ENCODE measurements around the gene FBXL14. TPM values are rescaled to one million over a fixed set of nuclear protein-coding genes. Genes with fewer than 3 reads are reported as not detected.
"Not testable (repeated sequence)": the region's sequence is repeated elsewhere in the genome, so short reads cannot be mapped to it uniquely, and the experiment has no call there.

Gene FBXL14
- total RNA-seq, 1 experiment from 2014 or later = 17.2 TPM

DNA sequence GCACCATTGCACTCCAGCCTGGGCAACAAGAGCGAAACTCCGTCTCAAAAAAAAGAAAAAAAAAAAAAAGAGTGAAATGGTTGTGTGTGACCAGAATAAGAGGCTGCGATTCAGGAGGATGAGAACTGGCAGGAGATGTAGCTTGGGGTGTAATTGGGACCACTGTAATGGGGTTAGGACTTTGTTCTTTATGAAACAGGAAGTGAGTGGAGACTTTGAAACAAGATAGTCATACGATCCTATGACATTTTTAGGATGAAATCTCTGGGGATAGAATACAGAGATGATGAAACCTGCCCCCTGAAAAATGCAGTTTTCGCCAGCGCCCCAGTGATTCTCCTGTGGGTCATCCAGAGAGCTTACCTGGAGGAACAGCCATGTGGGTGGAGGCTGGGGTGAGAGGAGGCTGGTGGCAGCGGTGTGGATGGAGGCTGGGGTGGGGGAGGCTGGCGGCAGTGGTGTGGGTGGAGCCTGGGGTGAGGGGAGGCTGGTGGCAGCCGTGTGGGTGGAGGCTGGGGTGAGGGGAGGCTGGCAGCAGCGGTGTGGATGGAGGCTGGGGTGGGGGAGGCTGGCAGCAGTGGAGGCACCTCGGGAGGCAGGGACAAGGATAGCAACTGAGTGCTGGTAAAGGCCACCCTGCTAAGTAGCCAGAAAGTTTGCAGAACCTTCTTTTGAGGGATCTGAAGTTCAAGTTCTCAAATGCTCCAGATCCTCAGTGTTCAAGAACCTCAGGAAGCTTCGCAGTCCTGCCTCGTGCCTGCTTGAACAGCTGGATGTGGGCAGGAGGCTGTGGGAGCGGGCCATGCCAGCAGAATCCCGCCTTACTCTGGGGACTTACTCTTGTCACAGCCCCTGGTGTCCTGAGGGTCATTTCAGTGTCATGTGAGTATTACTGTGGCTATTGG, 20.2 kb downstream of the FBXL14 start:
- DNase-seq (ENCODE audit: low read depth) = no peak

DNA sequence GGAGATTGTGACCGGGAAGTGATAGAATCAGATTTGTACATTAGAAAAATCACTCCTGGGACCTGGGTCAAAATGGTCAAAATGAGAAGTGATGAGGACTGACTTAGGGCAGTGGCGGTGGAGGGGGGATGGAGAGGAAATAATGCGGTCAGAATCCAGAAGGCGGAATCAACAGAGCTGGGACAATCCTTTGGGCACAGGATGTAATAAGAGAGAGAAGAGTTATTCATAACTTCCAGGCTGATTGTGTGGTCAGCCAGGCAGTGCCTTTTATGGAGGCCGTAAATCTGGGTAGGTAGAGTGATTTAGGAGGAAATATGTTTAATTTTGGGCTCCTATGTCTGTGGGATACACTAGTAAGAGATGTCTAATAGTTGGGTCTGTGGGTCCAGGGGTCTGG, 21.6 kb downstream of the FBXL14 start:
- no peak for DNase-seq (ENCODE audit: low read depth)

DNA sequence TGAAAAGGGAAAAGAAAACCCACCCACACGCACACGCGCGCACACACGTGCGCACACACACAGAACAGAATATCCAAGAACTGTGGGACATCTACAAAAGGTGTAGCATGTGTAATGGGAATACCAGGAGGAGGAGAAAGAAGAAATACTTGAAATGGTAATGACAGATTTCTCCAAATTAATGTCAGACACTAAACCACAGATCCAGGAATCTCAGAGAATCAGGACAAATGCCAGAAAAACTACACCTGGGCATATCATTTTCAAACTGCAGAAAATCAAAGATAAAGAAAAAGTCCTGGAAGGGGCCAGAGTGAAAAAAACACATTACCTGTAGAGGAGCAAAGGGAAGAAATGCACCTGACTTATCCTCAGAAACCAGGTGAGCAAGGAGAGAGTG, 26.5 kb downstream of the FBXL14 start:
- DNase-seq (ENCODE audit: low read depth) = no peak

DNA sequence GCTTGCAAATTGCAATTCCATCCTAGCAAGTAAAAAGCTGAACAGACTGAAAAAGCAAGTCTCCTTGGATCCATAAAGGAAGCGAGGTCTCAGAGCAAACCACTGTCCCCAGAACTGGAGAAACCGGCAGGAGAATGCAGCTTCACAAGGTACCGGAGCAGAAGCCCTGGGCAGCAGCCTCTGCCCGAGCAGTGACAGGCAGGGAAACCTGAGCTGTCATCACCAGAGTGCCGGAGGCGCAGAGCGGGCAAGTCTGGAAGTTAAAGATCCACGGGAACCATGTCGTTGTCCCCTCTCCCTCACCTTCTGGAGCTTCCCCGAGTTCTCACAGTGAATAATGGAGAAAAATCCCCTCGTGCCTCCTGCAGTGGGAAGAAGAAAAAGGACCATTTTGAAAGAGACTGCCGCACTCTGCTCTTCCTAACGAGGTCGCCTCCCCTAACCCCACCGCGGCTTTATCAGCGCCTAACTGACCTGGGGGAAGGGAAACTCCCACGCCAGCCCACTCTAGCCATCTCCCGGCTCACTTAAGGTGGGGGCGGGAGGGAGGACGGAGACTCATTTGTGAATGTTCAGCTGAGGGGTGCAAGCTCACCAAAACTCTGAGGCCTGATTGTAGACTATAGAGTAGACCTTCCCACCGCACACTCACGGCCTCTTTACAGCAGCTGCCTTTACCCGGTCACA, 27.8 kb downstream of the FBXL14 start:
- DNase-seq (ENCODE audit: low read depth) = no peak

DNA sequence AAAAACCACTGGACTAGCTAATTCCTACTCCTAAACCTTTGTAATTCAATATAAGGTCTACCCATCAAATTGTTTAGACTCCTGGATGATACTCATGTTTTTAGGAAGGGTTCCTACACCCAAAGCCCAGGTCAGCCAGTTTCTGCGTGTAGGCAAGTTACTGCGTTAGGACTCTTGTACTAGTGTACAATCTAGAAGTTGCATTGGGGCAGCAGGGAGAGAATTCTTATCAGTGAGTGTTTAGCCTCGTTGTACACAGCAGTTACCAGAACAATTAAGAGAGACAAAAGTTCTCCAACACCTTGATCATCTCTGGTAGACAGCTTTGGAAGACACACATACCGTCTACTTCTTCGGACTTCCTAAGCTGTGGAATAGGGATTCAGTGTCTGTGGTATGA, 29.2 kb downstream of the FBXL14 start:
- no peak for DNase-seq (ENCODE audit: low read depth)

DNA sequence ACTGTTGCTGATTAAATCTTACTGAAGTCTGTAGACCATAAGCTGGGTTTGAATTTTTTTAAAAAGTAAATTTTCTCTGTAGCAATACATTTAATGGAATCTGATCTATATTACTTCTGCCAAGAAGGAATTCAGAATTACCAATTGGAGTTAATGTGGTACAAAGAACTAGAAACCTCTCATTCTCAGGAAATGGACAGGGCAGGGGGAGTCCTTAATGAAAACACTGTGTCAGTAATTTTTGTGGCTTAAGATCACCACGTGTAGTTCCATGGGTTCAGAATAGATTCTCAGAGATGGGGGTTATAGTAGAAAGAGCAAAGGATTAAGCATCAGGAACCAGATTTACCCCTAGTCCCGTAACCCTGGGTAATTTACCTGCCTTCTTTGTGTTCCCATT, 30.3 kb downstream of the FBXL14 start:
- no peak for DNase-seq (ENCODE audit: low read depth)

DNA sequence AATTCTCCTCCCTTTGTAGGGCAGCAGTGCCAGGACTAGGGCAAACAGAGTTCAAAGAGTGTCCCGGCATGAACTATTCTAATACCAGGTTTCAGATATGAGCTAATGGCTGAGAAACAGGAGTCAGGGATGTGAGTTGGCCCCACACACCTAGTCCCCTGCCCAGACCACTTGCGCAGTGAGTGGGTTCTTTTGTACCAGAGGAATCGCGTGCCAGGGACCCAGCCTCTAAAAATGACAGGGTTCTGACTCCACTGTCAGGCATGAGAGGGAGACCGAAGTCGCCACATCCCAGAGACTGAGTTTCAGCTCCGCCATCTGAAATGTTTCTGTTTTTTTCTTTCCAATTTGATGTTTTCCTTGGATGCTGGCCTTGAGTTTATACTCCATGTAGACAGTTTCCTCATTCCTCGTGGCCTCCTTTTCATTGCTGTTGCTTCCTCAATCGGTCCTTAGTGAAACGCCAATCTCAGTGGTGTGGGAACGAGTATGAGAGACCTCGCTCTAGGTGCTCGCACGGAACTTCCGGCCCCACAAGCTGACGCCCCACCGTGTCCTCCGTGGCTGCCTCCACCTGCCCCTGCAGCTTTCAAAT, 31.5 kb downstream of the FBXL14 start:
- no peak for DNase-seq (ENCODE audit: low read depth)

DNA sequence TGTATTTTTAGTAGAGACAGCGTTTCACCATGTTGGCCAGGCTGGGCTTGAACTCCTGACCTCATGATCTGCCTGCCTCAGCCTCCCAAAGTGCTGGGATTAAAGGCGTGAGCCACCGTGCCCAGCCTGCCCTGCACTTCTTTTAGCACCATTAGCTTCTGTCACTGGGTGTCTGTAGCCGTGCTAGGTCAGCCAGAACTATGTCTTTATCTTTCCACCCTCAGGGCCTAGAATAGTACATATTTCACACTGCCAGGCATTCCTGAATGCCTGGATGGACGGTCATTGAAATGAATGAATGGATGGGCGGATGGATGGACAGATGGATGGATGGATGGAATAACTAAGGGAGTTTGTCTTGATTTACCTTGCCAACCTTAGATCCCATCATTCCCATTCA, 33.7 kb downstream of the FBXL14 start:
- DNase-seq (ENCODE audit: low read depth) = no peak

DNA sequence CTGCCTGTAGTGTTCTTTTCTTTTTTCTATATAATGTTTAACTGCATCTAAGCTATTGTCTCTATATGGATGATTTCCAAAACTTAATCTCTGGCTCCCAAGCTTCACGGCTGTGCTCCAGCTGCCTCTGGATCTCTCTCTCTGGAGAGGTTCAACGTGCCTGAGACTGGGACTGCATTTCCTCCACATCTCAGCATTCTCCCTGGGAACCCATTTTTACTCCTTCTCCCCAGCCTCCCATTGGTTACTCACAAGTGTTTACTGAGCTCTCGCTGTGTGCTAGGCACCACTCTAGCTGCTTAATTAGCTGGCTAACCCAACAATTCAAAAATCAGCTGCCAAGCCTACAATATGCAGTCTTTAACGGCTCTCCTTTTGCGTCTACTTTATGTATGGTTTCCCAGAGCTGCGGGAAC, 34.7 kb downstream of the FBXL14 start:
- no peak for DNase-seq (ENCODE audit: low read depth)

DNA sequence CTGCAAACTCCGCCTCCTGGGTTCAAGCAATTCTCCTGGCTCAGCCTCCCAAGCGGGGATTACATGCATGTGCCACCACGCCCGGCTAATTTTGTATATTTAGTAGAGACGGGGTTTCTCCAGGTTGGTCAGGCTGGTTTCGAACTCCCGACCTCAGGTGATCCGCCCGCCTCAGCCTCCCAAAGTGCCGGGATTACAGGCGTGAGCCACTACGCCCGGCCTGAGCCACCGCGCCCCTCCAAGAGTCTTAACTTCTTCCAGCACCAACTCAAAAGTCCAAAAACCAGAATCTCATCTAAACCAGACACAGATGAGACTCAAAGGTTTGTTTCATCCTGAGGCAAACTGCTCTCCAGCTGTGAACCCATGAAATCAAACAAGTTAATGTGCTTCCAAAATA, 36.3 kb downstream of the FBXL14 start:
- DNase-seq (ENCODE audit: low read depth) = not testable (repeated sequence)

DNA sequence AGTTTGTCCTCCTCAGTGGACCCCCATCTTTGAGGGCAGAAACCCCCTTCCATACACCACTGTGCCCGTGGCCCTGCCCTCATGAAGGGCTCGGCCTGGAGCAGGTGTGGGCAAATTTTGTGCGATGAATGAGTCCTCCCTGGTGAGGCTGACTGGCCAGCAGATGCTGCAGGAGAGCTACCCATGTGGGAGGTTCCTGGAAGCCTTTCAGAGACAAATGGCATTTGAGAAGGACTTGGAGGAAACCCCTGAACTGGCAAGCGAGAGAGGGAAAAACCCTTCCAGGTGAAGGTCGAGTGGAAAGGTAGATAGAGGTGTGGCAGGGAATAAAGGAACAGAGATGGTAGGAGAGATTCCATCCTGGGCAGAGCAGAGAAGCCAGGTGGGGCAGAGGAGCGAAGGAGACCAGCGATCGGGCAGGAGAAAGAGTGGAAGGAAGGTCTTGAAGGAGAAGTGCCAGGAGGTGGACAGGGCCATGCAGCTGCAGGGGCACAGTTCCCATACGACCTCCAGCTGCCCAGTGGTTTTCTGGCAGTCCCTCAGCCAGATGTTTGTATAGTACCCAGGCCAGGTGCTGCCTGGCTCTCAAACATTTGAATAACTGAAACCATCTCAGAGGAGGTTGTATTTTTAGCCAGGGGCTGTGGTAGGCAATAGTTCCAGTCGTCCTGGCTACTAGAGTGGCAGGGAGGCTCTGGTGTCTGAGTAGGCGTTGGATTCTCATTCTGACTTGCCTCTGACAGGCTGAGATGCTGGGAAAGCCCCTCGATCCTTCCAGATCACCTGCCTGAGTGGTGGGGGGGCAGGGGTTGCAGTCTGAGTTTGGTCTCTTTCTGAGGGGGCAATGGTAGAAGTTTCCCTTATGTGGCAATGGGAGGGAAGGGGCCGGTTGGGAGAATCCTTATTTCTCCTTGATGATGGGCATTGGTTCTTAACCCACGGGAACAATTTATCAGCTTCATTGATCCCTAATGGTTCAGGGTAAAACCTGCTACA, 40.1 kb downstream of the FBXL14 start:
- DNase-seq (ENCODE audit: low read depth) = no peak

DNA sequence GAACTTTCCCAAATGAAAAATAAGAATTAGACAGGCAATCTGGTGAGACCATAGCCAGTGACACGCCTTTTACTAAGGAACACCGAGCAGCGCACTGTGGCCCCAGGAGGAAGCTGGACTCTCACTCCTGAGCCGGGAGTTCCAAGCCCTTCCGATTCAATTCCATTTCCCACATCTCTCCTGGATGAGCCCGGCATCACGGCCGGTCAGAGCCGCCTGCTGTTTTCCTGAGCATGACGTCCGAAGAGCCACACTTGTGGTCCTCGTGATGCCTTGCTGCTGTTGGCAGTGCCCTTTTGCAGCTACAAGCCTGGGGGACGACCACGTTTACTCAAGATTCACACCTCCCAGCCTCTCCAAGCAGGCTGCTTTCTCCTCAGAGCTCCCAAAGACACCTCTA, 40.8 kb downstream of the FBXL14 start:
- no peak for DNase-seq (ENCODE audit: low read depth)

DNA sequence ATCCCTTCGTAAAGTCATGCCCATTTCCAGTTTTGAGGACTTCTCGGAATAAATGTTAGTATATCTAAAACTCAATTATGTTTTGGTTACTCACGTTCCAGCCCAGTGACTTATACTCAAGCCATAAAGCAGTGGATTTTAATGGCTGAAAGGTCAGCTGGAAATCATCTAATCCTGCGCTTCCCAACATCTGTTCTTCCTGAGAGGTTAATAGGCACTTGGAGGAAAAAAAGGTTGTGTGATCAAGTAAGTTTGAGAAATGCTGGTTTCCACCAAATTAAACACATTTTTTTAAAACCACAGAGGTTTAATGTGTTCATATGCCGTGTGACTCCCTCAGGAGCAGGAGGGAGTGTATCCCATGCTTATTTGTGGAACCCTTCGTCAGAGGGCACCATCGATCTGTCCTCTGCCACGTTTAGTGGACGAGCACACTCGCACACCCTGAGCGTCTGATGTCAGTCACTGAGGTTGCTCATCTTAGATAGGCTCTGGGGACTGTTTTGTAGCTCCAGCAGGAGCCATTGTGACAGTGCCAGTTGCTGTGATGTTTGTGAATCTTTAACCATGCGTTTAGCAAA, 41.4 kb downstream of the FBXL14 start:
- peak; percentile 44 for DNase-seq (ENCODE audit: low read depth)

DNA sequence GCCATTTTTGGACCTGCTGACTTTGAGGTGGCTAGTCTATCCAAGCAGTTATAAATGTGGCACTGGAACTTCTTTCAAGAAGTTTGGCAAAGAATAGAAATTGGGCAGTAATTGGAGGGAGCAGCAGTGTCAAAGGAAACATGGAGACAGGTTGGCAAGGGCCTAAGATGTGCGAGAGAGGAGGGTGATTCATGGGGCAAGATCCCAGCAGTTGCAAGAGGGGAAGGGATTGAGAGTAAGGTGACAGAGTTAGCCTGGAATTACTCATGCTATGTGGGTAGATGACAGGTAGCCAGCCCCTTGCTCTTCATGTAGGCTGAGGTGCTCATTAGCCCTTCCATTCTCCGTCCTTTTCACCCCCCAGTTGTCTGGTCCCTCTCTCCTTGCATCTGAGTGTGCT, 42.2 kb downstream of the FBXL14 start:
- DNase-seq (ENCODE audit: low read depth) = no peak

DNA sequence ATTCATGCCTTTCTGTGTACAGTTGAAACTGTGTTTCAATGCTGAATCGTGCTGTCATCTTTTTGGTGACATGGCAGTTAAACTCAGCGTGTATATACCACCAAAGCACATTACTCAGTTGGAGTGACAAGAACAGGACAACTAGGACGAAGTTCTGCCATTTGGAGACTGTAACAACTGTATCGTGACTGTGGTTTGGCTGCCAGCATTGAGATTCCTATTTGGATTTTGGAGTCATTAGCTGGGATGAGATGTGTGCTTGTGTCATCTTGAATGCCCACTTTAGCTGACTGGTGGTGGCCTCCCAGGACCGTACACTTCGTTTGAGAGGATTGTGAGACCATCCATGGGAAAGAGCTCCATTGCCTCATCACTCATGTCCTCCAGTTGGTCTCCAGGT, 42.9 kb downstream of the FBXL14 start:
- DNase-seq (ENCODE audit: low read depth) = no peak

DNA sequence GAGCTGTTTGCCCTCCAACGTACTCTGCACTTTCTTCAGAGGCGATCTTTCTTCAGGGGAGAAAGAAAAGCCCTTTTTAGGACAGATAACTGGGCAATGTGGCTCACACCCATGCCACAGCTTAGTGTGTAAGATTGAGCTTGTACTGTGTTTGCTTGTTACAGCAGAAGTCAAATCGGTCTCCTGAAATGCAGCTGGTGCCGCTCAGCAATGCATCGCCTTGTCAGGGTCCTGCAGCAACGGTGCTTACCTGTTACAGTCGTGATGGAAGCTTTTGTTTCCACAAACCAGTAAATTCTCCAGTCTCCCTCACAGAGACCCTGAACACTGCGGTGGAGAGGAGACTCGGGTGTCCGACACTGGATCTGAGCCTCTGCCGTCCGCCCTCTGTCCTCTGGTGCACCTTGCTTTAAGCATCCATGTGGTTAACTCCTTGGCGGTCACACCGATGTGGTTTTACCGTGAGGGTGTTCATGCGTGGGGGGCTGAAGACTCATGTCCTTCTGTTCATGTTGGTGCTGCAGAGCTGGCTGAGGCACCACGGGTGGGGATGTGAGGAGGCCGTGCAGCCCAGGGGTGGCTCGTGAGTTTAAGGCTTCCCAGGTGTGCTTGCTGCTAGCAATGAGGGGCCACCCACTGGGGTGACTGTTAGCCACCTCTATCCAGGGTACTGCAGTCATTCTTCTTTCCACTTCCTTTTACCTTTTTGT, 47.3 kb downstream of the FBXL14 start:
- no peak for DNase-seq (ENCODE audit: low read depth)

DNA sequence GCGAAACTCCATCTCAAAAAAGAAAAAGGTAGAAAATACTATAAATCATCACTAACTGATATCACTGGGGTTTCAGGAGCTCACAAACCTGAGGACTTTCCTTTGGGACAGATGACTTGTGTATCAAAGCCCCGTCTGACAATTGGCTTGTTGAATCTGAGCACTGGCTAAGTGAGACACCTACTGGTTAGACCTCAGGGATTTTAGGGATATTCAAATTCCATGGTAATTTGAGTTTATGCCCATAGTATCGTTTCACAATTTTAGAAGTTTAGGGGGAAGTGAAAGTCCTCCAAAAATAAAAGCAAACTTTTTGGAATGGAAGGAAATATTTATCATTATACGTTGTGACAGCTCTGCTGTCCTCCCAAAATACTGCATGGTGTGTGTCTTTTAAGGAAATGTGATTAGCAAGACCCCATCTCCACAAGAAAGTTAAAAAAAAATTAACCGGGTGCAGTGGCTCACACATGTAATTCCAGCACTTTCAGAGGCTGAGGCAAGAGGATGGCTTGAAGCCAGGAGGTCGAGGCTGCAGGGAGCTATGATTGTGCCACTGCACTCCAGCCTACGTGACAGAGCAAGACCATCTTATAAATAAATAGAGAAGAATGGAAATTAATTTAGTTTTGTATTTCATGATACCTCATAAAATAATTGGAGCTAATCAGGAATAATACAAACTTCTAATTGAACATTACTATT, 49.2 kb downstream of the FBXL14 start:
- DNase-seq (ENCODE audit: low read depth) = peak; percentile 25

DNA sequence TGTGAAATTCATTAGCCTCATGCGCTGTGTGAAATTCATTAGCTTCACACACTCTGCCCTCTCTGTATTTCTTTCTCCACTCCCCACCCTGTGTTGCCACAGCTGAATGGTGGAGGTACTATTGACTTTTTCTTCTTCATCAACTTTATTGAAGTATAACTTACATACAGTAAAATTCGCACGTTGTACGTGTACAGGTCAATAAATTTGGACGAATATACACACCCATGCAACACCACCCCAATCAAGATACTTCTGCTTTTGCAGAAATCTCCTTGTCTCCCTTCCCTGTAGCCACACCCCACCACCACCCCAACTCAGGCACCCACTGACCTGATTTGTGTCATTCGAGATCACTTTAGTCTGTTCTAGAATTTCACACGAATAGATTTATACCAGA, 51.8 kb downstream of the FBXL14 start:
- DNase-seq (ENCODE audit: low read depth) = no peak

DNA sequence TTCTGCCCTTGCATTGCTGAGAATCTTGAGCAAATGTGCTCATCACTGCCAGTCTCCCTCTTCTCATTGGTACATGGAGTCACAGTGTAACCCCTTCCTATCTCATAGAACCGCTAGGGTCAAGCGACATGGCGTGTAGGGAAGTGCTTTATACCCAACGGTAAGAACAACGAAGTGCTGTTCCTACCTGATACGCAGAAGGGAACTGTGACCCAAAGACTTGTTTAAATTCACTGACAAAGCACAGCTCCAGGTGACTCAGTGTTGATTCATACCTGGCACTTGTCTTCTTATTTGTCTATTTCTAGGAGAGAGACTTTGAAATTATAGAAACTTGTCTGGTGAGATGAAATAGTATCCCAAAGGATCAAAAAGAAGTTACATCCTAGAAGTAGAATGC, 53.7 kb downstream of the FBXL14 start:
- no peak for DNase-seq (ENCODE audit: low read depth)

DNA sequence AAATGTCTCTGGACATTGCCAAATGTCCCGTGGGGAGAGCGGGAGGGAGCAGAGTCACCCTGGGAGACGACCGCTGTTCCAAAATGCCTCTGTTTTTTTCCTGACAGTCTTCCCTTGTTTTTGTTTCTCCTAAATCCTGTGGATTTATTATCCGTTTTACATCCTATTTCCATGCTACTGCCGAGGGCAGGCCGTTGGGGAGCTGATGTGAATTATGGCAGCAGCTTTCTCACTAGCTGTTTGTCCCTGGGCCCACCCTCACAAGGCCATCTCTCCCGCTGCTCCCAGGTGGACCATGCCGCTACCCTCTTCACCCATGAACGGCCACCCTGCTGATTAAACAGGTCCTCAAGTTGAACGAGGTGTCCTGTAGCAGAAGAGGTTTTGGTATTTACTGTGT, 55.2 kb downstream of the FBXL14 start:
- no peak for DNase-seq (ENCODE audit: low read depth)

All from LHCN-M2 (cell line).